ENCODE data around the gene FOSL1. TPM values are rescaled to one million over a fixed set of nuclear protein-coding genes. Genes with fewer than 3 reads are reported as not detected.

FOSL1 gene
- total RNA-seq, 4 donors from 2014 or later, result 1.3 to 3.3 (median 1.4) TPM; not detected in 1

GRCh38 chr11:65882120-65883057, 17.8 kb downstream of the FOSL1 start:
- no peaks in the 10 kb centered on the region for H3K9me3 ChIP-seq
- no peaks in the 10 kb centered on the region for H3K27me3 ChIP-seq
- no peak overlapping the region for H3K27ac ChIP-seq
- DNase-seq (ENCODE audit: low spot score in 2 of 2), result no peak
- peaks cover 0 to 55% (median 0%) of the 10 kb centered on the region in 3 donors for H3K36me3 ChIP-seq
- no peak for TF ChIP-seq EP300 (IDR thresholded peaks at IDR 0.05)
- H3K4me3 ChIP-seq, result no peak overlapping the region
- 91% methylated on average over 29 of the region's 30 CpGs for WGBS, 2 donors
- H3K4me1 ChIP-seq, result peaks cover 0 to 19% (median 4%) of the 10 kb centered on the region in 4 donors

- H3K9me3 ChIP-seq, result no peaks in the 10 kb centered on the region
- H3K36me3 ChIP-seq, result peaks cover 0 to 41% (median 0%) of the 10 kb centered on the region in 3 donors
- no peaks in the 10 kb centered on the region for H3K27me3 ChIP-seq
- H3K4me1 ChIP-seq, result peaks cover 0 to 9% (median 3%) of the 10 kb centered on the region in 4 donors
- no peak overlapping the region for H3K4me3 ChIP-seq
- TF ChIP-seq EP300 (IDR thresholded peaks at IDR 0.05) (no peak), POLR2A (IDR thresholded peaks at IDR 0.05) (no peak)
- TF ChIP-seq, protein P1, sequence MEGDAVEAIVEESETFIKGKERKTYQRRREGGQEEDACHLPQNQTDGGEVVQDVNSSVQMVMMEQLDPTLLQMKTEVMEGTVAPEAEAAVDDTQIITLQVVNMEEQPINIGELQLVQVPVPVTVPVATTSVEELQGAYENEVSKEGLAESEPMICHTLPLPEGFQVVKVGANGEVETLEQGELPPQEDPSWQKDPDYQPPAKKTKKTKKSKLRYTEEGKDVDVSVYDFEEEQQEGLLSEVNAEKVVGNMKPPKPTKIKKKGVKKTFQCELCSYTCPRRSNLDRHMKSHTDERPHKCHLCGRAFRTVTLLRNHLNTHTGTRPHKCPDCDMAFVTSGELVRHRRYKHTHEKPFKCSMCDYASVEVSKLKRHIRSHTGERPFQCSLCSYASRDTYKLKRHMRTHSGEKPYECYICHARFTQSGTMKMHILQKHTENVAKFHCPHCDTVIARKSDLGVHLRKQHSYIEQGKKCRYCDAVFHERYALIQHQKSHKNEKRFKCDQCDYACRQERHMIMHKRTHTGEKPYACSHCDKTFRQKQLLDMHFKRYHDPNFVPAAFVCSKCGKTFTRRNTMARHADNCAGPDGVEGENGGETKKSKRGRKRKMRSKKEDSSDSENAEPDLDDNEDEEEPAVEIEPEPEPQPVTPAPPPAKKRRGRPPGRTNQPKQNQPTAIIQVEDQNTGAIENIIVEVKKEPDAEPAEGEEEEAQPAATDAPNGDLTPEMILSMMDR (IDR thresholded peaks at IDR 0.05), result no peak
- H3K27ac ChIP-seq, result no peak overlapping the region
- DNase-seq (ENCODE audit: low spot score in 2 of 2), result no peak
- WGBS, 2 donors, result 52 to 66% methylated on average over 7 of the region's 7 CpGs
Observed at GRCh38 chr11:65880844-65881421, 19.3 kb downstream of the FOSL1 start.

- no peak for DNase-seq (ENCODE audit: low spot score in 2 of 2)
- Histone ChIP-seq H3K4me3 (no peak overlapping the region), H3K4me1 (peaks cover 0 to 9% (median 3%) of the 10 kb centered on the region in 4 donors)
Observed at GRCh38 chr11:65880027-65880426, 20.2 kb downstream of the FOSL1 start.

GRCh38 chr11:65879617-65880016, 20.6 kb downstream of the FOSL1 start, which contains the start of gene CTSW:
TSS of gene CTSW (plus strand) at chr11:65879837. CDS start at chr11:65879855, 18 bp downstream.
- Histone ChIP-seq H3K27me3 (no peaks in the 10 kb centered on the region), H3K4me3 (no peak within 1 kb of the TSS), H3K36me3 (peaks cover 0 to 30% (median 0%) of the 10 kb centered on the region in 3 donors), H3K27ac (no peak within 1 kb of the TSS), H3K4me1 (peaks cover 0 to 6% (median under 1%) of the 10 kb centered on the region in 4 donors), H3K9me3 (no peaks in the 10 kb centered on the region)
- 48 to 56% methylated on average over 7 of the region's 7 CpGs for WGBS, 2 donors
- TF ChIP-seq EP300 (IDR thresholded peaks at IDR 0.05), result no peak
- TF ChIP-seq POLR2A (IDR thresholded peaks at IDR 0.05), result no peak
- TF ChIP-seq, protein P1 (IDR thresholded peaks at IDR 0.05), result no peak
- no peak for DNase-seq (ENCODE audit: low spot score in 2 of 2)

More at GRCh38 chr11:65880027-65880426, 20.2 kb downstream of the FOSL1 start:
- TF ChIP-seq, protein P1 (IDR thresholded peaks at IDR 0.05), result no peak
- TF ChIP-seq POLR2A (IDR thresholded peaks at IDR 0.05) (no peak), EP300 (IDR thresholded peaks at IDR 0.05) (no peak)
- H3K27ac ChIP-seq, result no peak overlapping the region
- no peaks in the 10 kb centered on the region for H3K9me3 ChIP-seq
- H3K36me3 ChIP-seq, result peaks cover 0 to 32% (median 0%) of the 10 kb centered on the region in 3 donors
- no peaks in the 10 kb centered on the region for H3K27me3 ChIP-seq
- WGBS, 2 donors, result 66 to 74% methylated on average over 7 of the region's 7 CpGs

- DNase-seq (ENCODE audit: low spot score in 2 of 2), result peak; percentile 93 to 97
- H3K36me3 ChIP-seq, result peaks cover 0 to 24% (median 0%) of the 10 kb centered on the region in 3 donors
- peaks cover 0 to 37% (median 12%) of the 10 kb centered on the region in 4 donors for H3K4me1 ChIP-seq
- TF ChIP-seq EP300 (IDR thresholded peaks at IDR 0.05) (peak; percentile 76 to 91), POLR2A (IDR thresholded peaks at IDR 0.05) (peak; percentile 53 to 81)
- TF ChIP-seq, protein P1 (IDR thresholded peaks at IDR 0.05), result peak in 2 of 5 experiments; percentile 13 to 27
- H3K27ac ChIP-seq, result peak overlapping the region; percentile 84 to 95 (median 92)
- WGBS, 2 donors, result 8 to 17% methylated on average over 24 to 52 of the region's 54 CpGs
- H3K9me3 ChIP-seq, result no peaks in the 10 kb centered on the region
- H3K4me3 ChIP-seq, result peak overlapping the region; percentile 44 to 69 (median 56)
- no peaks in the 10 kb centered on the region for H3K27me3 ChIP-seq
Observed at GRCh38 chr11:65873318-65874156, 26.7 kb downstream of the FOSL1 start.

Measured in tibial nerve (tissue), 4 donors.